GM21825 (cell line): ENCODE data around the gene DPYSL5.
"Not testable (repeated sequence)": the region's sequence is repeated elsewhere in the genome, so short reads cannot be mapped to it uniquely, and the experiment has no call there.

ENCODE experiments used
- ATAC-seq: cut with Tn5 transposase; IDR thresholded peaks from one replicate; pipeline ENCODE4 v1.9.1; 2021; ENCODE audit warnings: mild to moderate bottlenecking, moderate library complexity; ENCODE audit not compliant: unreplicated experiment

The DPYSL5 gene

DNA sequence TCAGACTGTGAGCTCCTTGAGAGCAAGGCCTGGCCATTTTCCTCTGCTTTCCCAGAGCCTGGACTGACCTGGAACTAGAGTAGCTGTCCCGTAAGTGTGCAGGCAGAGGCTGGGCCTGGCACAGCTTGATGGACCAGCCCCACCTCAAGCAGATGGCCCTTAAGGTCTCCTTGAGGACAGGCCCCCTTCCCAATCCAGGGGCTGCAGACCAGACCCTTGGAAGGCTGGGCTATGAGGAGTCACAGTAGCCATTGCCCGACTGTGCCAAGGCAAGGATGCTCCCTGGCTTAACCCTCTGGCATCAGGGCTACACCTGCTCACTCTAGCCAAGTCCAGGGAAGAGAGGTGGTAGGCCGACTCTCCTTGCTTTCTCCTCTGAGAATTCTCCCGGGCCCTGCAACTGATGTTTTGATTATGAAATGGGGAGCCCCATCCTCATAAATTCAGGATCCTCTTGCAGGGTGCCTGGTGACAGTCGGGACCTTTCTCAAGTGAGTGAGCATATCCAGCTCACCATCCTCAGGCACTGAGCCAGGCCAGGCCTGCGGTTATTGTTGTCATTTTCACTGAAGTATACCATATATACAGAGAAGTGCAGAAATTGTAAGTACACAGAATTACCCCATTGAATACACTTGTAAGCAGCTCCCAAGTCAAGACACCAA, 51.7 kb downstream of the DPYSL5 start:
- ATAC-seq = no peak

DNA sequence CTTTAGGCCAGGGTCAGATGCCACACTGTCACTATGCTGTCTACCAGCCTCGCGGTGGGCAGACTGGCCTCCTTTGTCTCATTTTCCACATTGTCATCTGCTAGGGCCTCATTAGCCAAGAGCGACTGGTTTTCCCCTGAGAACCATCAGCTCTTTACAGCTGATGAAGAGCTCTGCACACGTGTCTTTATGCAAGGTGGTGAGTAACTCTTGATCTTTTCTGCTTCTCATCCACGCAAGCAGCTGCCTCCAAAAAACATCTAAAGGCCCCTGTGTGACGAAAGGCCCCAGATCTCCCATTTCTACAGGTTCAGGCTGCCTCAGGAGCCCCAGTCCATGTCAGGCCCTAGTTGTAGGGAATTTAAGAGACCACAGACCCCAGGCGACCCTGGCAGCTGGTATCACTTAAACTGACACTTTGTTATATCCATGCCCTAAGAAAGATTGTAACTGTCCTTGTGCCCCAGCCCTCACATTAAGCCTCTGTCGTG, 52.9 kb downstream of the DPYSL5 start:
- ATAC-seq = no peak

DNA sequence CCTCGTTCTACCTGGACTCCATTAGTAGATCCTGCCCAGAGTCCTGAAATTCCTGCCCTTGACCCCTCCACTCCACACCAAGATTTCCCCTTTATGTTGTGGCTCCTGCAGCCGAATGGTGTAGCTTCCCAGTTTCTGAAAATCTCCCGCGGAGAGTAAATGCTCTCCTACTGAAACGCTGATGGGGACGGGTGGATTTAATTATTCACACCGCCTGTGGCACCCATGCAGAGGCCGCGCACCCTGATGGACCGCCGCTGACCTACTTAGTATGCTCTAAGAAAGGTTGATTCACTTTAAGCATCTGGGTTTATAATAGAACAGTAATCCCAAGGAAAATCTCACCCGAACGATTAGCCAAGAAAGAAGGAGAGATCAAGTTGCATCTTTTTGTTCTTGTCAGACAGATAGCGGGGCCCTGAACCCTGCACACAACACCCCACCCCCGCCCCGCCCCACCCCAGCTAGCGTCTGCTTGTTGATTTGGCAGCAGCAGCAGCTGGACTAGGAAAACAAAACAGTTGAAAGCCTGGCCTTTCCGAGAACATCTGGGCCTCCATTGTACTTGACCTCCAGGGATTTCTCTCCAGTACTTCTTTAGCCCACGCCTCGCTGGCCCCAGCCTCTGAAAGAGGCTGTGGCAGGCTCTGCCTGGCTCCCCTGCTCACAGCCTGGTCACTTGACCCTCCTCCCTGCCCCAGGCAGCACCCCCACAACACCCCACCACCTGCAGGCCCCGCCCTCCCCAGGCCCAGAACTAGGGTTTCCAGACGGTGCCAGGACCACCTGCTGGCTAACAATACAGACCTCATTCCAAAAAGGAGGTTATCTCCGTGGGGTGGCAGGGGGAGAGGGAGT, 53.6 kb downstream of the DPYSL5 start:
- no peak for ATAC-seq

DNA sequence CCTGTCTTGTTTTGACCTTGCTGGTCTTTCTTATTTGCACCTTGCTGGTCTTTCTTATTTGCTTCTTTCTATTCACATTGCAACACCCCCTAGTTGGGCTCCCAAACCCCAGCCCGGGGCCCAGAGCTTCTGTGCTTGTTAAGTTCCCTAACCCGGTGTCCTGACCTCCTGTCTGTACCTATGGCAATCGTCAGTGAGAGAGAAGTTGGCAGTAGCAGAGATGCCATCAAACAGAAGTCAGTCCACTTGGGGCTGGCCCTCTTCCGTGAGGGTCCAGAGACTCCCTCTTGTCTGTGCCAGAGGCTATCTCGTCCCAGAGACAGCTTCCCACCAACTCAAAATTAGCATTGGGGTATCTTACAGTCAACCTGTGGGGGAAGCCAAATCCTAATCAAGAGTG, 55.7 kb downstream of the DPYSL5 start:
- ATAC-seq = no peak

DNA sequence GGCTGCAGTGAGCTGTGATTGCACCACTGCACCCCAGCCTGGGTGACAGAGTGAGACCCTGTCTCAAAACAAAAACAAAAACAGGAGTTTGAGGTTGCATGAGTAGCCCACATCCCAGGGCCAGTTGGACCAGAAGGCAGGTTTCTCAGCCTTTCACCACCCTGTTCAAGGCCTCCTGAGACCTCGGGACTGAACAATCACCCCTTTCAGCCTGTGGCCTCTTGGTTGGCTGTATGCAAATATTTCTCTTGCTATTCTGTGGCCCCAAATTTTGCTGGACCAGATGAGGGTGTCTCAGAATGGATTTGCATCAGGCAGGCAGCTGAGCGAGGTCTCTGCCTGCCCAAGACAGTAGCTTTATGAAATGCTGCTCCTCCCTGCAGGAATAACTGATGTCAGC, 56.9 kb downstream of the DPYSL5 start:
- peak; percentile 65 for ATAC-seq

DNA sequence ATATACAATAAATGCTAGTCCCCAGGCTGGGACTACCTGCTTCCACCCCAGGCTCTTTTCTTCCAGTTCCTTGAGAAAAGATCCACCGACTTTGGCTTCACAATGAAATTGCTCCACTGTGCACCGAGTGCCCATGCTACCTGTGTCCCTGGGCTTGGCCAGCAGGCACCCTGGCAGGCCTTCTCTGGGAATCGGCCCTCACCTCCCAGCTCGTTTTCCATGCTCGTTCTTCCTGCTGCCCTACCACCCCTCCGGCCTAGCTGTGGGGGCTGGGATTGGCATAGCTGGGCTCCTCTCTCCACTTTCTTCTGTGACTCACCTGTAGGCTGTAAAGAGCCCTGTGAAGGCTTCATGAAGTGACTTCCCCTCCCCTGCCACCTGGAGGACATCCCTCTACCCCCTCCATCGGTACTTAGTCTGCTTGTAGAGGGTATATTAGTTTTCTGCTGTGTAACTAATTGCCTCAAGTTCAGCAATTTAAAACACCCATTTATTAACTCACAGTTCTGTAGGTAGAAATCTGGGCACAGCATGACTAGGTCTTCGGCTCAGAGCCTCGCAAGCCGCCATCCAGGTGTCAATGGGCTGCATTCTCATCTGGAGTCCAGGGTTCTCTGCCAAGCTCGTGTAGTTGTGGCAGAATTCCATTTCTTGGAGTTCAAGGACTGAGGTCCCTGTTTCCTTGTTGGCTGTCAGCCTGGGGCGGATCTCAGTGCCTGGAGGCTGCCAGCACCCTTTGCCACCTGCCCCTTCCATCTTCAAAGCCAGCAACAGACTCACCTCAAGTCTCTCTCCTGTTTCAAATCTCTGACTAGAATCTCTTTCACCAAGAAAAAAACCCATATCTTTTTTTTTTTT, 57.6 kb downstream of the DPYSL5 start:
- ATAC-seq = no peak

DNA sequence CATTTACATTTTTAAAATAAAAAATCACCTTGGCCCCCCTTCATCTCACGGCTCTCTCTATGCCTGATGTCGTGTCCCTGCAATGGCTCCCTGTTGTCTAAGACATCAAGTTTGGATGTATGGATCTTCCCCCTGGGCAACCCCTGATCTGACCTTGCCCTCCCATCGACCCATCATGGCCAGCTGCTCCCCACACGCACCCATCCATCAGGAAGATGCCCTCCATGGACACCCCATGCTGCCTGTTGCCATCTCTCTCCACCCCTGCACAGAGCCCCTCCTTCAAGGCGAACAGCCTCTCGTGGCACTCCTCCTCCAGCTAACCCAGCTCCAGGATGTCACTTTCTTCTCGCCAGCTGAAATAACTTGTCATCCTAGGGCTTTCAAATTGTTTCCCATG, 59.5 kb downstream of the DPYSL5 start:
- ATAC-seq = no peak

DNA sequence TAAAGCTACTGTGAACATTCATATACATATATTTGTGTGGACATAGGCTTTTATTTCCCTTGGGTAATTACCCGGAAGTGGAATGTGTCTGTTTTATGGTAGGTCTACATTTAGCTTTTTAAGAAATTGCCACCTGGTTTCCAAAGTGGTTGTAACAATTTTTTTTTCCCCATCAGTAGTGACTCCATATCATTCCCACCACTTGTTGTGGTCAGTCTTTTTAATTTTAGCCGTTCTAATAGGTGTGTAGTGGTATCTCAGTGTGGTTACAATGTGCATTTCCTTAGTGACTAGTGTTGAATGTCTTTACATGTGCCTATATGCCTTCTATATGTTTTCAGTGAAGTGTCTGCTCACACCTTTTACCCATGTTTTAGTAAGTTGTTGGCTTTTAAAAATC, 62.2 kb downstream of the DPYSL5 start:
- ATAC-seq = no peak

DNA sequence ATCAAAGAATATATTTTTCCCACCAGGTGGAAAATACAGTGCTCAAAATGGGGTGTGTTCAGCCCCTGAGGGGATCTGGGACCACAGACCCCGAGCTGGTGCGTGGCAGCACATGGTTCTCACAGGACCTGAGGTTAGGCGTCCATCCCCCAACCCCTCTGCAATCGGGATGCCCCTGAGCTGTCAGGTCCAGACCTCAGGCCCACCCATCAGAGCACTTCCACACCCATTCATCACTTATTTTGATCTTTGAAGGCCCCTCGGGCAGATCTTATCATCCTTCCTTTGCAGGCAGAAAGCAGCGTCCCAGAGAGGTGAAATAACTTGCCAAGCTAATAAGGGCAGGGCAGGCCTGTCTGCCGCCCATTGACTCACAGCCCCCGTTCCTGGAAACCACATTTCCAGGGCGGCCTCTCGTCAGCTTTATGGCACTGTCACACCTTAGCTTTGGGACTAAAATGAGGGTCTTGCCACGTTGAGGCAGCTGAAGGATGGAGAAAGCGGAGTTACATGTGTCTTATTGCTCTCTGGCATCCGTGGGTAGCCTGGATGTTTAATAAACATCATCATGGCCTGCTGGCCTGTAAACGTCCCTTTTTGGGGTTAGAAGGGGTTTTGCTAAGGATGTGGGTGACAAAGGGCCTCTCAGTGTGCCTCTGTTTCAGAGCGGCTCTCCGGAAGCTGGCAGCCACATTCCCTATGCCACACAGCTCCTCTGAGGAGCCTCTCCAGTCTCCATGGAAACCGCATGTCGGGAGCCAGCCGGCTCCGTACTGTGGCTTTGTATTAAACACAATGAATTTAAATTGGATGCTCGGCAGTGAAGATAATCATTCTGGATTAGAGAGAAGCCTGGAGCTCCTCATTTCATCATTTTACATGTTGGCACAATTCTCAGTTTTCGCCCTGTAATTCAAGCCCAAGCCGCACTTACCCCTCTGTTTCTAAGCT, 64.3 kb downstream of the DPYSL5 start:
- ATAC-seq = no peak

DNA sequence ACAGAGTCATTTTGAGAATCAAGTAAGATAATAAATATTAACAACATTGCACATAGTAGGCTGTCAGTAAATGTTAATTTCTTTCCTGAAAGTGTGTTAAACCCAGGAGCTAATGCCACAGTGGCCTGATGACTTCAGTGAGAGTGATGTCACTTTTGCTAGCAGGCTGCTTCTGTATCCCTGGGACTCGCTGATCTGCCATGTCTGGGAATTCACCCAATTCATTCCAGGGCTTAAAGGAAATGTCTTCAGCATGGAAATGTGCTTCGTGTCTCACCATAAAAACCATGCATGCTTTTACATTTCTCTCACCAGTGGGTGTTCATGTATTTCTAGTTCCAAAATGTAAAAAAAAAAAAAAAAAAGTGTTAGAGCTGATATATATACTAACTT, 65.7 kb downstream of the DPYSL5 start:
- ATAC-seq = no peak

DNA sequence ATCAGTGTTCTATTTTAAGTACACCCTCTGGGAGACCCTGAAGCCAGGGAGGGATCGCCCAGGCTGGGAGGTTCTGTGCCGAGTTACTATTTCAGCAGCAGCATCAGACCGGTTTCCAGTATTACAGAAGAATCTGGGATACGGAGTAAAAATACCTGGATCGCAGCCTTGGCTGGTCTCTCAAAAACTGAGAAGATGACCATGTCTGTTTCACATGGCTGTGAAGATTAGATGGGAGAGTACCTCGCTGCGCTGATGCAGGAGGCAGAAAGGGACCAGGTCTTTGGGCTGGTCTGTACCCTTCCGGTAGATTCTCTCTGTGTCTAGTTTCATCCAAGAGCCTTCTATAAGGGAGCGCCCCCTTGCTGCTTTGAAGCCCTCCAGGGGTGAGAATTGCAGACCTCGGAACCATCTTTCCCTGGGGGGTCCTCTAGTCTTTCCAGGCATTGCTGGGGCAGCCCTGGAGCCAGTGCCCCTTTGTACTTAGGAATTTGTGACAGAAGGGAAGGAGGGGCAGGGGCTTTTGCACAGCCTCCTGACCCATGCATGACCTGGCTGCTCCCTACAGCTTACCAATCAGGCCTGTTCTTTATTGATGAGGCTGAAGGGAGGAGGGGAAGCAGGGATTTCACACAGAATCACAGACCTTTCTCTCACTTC, 66.2 kb downstream of the DPYSL5 start:
- ATAC-seq = no peak

DNA sequence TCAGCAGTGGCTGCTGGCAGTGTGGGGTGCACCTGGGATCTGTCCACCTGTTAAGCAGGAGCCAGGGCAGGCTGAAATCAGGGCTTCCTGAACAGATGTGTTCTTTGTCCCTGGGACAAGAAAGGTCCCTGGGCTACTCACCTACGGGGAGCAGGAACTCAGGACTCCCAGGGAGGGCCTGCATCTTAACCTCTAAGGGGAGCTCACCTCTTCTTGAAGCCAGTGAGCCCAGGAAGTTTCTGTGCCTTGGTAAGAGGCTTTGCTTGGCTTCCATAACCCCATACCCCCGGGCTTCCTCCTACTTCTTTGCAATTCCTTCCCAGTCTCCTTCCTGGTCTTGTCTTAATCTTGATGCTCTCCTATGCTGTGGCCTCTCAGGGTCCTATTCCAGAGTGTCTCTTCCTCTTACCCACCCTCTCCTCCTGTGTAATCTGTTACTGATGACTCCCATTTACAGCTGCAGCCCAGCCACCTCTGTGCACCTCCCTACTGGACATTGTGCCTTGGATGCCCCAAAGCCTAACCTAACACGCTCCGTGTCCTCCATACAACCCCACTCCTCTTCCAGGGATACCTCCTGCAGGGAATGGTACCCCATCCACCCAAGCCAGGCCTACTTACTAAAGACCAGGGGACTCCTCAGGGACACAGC, 66.9 kb downstream of the DPYSL5 start:
- ATAC-seq = no peak

DNA sequence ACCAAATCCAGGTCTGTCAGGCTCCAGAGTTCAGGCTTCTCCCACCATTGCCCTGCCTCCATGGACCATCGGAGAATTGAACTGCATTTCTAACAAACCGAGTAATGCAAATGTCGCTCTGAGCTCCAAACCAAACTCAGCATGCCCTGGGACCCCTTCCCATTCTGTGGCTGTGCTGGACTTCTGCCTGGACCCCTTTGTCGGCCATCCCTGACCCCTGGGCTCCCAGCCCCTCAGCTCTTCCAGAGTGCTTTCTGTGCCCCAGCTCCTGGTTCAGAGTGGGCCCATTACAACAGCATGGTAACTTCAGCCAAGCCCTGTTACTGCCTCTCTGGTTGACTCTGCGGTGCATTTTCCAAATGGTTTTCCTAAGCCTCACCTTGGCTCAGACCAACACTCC, 67.4 kb downstream of the DPYSL5 start:
- no peak for ATAC-seq

DNA sequence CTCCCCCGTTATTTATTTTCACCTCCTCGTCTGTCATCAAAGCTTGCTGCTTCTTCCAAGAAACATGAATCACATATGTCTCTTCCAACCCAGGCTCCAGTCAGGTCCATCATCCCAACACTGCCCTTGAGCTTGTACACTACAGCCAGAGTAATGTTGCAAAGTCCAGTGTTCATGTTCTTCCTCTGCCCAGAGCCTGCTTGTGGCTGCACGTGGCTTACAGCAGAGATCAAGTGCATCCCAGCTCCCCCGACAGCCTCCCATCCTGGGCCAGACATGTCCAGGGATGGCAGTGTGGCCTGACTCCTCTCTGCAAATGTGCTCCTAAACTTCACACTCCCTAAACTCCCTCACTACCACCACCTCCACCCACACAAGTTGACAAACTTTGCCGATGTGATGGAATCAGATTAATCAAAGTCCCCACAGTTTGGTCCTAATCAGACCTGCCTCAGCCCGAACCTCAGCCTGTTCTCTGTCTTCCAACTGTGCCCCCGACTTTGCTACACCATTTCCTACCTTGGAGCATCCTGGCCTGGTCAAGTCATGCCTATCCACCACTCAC, 68.3 kb downstream of the DPYSL5 start:
- ATAC-seq = no peak

DNA sequence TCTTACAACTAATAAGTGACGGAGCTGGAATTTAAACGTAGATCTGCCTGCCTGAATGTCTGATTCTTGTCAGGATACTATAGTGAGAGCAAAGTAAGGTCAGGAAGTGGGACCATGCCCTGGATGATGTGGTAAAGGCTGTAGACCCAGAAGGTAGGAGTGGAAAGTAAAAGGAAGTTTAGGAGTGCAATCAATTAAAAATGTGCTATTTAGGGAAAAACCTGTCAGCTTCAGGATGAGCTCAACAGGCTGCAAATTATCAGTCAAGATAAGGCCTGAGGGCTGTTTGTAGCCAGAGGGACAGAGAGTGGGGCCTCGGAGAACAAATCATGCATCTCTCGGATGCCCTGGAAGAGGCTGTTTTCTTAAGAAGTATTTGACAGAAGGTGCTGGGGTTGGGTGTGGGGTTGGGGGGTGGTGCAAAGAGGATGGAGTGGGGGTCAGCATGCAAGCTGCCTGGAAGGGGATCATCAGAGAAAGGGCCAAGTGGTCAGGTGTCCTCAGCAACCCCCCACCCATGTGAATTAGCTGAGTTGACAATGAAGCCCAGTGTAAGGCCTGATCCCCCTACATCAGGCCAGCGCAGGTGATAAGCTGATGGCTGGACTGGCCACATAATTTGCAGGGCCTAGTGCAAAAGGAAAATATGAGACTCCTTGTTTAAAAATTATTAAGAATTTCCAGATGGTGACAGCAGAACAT, 69.4 kb downstream of the DPYSL5 start:
- ATAC-seq = no peak

DNA sequence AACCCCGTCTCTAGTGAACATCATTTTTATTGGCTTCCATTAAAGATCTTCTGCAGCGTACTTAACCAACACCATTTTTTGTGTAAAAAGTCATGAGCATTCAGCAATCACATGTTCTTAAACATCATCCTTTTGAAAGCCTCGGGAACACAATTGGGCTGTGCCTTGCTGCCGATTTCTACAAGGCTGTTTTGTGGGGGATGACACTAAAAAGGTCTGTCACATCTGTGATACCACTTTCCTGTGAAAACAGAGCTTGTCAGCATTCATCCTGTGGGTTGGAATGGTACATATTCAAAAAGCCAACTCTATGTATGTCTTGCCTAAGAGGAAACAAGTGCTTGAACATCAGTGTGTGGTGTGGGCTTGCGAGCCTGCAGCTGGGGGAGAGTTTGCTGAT, 73.4 kb downstream of the DPYSL5 start:
- no peak for ATAC-seq

DNA sequence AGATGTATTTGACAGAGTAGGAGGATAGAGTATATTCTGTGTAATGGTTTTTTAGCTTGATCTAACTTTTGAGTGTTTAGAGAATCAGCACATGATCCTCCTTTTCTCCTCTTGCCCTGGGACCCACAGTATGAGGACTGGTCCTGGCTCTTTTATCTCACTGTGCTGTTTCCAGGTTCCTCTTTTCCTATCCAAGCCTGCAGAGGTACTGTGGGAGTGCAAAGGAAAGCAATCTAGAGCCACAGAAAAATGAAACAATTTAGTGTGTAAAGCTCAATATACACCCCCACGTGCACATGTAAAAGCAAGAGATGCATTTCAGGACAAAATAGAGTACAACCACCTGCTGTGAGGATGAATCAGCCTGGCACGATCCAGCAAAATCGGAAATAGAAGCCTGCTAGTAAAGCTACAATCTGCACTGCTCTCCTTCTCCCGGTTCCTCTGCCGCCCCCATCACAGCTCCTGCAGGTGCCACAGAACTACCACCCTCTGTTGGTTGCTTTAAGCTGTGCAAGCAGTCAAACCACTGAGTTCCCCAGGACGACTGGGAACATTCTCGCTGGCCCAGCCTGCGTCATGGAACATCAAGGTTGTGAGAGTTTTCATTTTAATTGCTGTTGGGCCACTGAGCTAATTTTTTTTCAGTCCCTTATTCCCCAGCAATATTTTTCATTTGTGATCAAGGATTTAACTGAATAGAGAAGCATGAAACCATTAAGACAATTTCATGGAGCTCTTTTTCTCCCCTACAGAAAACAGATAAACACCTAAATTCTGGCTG, 74.7 kb downstream of the DPYSL5 start:
- ATAC-seq = no peak

DNA sequence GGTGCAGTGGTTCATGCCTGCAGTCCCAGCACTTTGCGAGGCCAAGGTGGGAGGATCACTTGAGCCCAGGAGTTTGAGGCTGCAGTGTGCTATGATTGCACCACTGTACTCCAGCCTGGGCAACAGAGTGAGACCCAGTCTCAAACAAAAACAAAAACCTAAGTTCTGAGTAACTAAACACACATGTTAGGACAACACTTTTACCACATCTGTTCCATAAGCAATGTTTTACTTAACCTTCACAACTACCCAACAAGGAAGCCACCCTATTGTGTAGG, 75.2 kb downstream of the DPYSL5 start:
- ATAC-seq = not testable (repeated sequence)
